ENCODE results near the gene ZBP1.

ZBP1 gene

GRCh38 chr20:57650756-57651483 lies 30.7 kb upstream of the ZBP1 start:
- FAIRE-seq (no peak), DNase-seq (ENCODE audit: insufficient read length) (no peak)
- TF ChIP-seq TAF1 (IDR thresholded peaks at IDR 0.05; ENCODE audit: borderline replicate concordance, low read depth, low read length) = no peak
- TF ChIP-seq POLR2AphosphoS5 (IDR thresholded peaks at IDR 0.05; ENCODE audit: low read depth, low read length) = no peak
- TF ChIP-seq POLR2A (IDR thresholded peaks at IDR 0.05; ENCODE audit: low read depth, low read length) = no peak

- FAIRE-seq (no peak), DNase-seq (ENCODE audit: insufficient read length) (no peak)
- no peak for TF ChIP-seq POLR2A (IDR thresholded peaks at IDR 0.05; ENCODE audit: low read depth, low read length)
- TF ChIP-seq POLR2AphosphoS5 (IDR thresholded peaks at IDR 0.05; ENCODE audit: low read depth, low read length) = no peak
Measured at GRCh38 chr20:57650266-57650665, 30.0 kb upstream of the ZBP1 start.

GRCh38 chr20:57649617-57650015 lies 29.4 kb upstream of the ZBP1 start:
- no peak for FAIRE-seq

GRCh38 chr20:57648878-57649616 lies 28.8 kb upstream of the ZBP1 start:
- DNase-seq (ENCODE audit: insufficient read length) (no peak), FAIRE-seq (no peak)

More at GRCh38 chr20:57649617-57650015, 29.4 kb upstream of the ZBP1 start:
- TF ChIP-seq TAF1 (IDR thresholded peaks at IDR 0.05; ENCODE audit: borderline replicate concordance, low read depth, low read length) (no peak), POLR2A (IDR thresholded peaks at IDR 0.05; ENCODE audit: low read depth, low read length) (no peak), POLR2AphosphoS5 (IDR thresholded peaks at IDR 0.05; ENCODE audit: low read depth, low read length) (no peak)
- no peak for DNase-seq (ENCODE audit: insufficient read length)

GRCh38 chr20:57647933-57648785 lies 27.9 kb upstream of the ZBP1 start:
- no peak for TF ChIP-seq POLR2A (IDR thresholded peaks at IDR 0.05; ENCODE audit: low read depth, low read length)
- TF ChIP-seq POLR2AphosphoS5 (IDR thresholded peaks at IDR 0.05; ENCODE audit: low read depth, low read length) = no peak
- no peak for TF ChIP-seq TAF1 (IDR thresholded peaks at IDR 0.05; ENCODE audit: borderline replicate concordance, low read depth, low read length)
- DNase-seq (ENCODE audit: insufficient read length) (no peak), FAIRE-seq (no peak)

More at GRCh38 chr20:57648878-57649616, 28.8 kb upstream of the ZBP1 start:
- TF ChIP-seq POLR2A (IDR thresholded peaks at IDR 0.05; ENCODE audit: low read depth, low read length) = no peak
- TF ChIP-seq TAF1 (IDR thresholded peaks at IDR 0.05; ENCODE audit: borderline replicate concordance, low read depth, low read length) = no peak
- TF ChIP-seq POLR2AphosphoS5 (IDR thresholded peaks at IDR 0.05; ENCODE audit: low read depth, low read length) = no peak

GRCh38 chr20:57647006-57647932 lies 27.0 kb upstream of the ZBP1 start:
- FAIRE-seq = no peak

GRCh38 chr20:57638895-57639236 lies 18.6 kb upstream of the ZBP1 start:
- DNase-seq (ENCODE audit: insufficient read length) = no peak
- TF ChIP-seq POLR2AphosphoS5 (IDR thresholded peaks at IDR 0.05; ENCODE audit: low read depth, low read length) (no peak), POLR2A (IDR thresholded peaks at IDR 0.05; ENCODE audit: low read depth, low read length) (no peak), TAF1 (IDR thresholded peaks at IDR 0.05; ENCODE audit: borderline replicate concordance, low read depth, low read length) (no peak)
- FAIRE-seq = no peak

More at GRCh38 chr20:57647006-57647932, 27.0 kb upstream of the ZBP1 start:
- DNase-seq (ENCODE audit: insufficient read length) = no peak
- TF ChIP-seq POLR2A (IDR thresholded peaks at IDR 0.05; ENCODE audit: low read depth, low read length) (no peak), POLR2AphosphoS5 (IDR thresholded peaks at IDR 0.05; ENCODE audit: low read depth, low read length) (no peak), TAF1 (IDR thresholded peaks at IDR 0.05; ENCODE audit: borderline replicate concordance, low read depth, low read length) (no peak)

GRCh38 chr20:57638173-57638894 lies 18.1 kb upstream of the ZBP1 start:
- TF ChIP-seq POLR2A (IDR thresholded peaks at IDR 0.05; ENCODE audit: low read depth, low read length) = no peak
- TF ChIP-seq POLR2AphosphoS5 (IDR thresholded peaks at IDR 0.05; ENCODE audit: low read depth, low read length) = no peak
- no peak for TF ChIP-seq TAF1 (IDR thresholded peaks at IDR 0.05; ENCODE audit: borderline replicate concordance, low read depth, low read length)
- DNase-seq (ENCODE audit: insufficient read length) = no peak
- FAIRE-seq = no peak

- FAIRE-seq = no peak
- DNase-seq (ENCODE audit: insufficient read length) = no peak
- TF ChIP-seq POLR2AphosphoS5 (IDR thresholded peaks at IDR 0.05; ENCODE audit: low read depth, low read length) (no peak), TAF1 (IDR thresholded peaks at IDR 0.05; ENCODE audit: borderline replicate concordance, low read depth, low read length) (no peak), POLR2A (IDR thresholded peaks at IDR 0.05; ENCODE audit: low read depth, low read length) (no peak)
Measured at GRCh38 chr20:57633945-57634491, 13.8 kb upstream of the ZBP1 start.

- DNase-seq (ENCODE audit: insufficient read length) (no peak), FAIRE-seq (no peak)
- TF ChIP-seq POLR2A (IDR thresholded peaks at IDR 0.05; ENCODE audit: low read depth, low read length) (no peak), POLR2AphosphoS5 (IDR thresholded peaks at IDR 0.05; ENCODE audit: low read depth, low read length) (no peak)
Measured at GRCh38 chr20:57632286-57632685, 12.1 kb upstream of the ZBP1 start.

Measured in GM12892 (cell line).